Effector CD8-positive, alpha-beta T cell (primary cell): ENCODE results near the gene KCNG3.
"Not testable (repeated sequence)": the region's sequence is repeated elsewhere in the genome, so short reads cannot be mapped to it uniquely, and the experiment has no call there.

Experiments
- DNase-seq: peaks from one replicate; lab custom pipeline; 2025; lab: John Stamatoyannopoulos, UW

Gene KCNG3

DNA sequence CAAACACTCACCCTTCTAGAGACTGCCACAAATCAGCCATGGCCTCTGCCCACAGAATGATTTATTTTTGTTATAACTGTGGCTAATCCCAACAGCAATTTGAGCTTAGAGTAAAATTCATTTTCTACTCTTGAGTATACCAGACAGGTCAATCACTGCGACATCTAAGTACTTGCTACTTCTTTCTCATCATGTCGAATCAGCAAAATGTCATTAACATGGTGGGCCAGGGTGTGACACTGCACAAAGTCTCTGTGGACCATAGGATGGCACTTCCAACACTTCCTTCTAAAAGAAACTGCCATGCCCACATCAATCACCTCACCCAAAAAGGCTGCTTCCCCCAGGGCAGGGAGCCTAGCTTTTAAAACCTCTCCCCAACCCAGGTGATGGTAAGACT, 64.4 kb downstream of the KCNG3 start:
- no peak for DNase-seq

DNA sequence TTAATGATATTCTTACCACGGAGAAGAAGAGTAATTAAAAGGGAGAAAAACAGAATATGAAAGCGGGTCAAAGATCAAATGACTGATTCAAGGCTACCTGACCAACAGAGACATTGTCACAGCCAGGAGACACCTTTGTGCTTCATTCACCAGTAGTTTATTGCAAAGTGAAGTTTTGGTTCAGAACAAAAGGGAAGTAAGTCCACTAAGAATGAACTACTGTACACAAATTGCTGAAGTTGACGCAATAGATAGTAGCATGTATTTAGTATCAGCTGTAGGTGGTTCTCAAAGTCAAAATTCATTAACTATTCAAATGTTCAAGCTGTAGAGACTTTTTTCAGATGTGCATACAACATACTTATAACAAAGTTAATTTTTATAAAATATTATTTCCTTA, 68.1 kb downstream of the KCNG3 start:
- no peak for DNase-seq

GRCh38 chr2:42424033-42424432, 69.7 kb downstream of the KCNG3 start:
- DNase-seq: no peak

GRCh38 chr2:42421601-42422239, 72.1 kb downstream of the KCNG3 start:
- DNase-seq: no peak

DNA sequence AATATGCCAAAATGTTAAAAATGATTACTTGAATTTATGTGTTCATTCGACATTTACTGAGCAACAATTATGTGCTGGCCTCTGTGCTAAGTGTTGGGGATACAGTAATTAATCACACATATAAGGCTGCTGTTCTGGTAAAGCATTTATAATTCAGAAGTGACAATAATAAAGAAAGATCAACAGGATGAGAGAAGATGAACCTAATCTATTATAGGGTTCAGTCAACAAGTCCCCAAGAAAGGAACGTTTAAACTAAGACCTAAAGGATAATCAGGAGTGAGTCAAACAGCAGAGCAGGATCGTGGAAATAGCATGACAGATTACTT, 72.7 kb downstream of the KCNG3 start:
- no peak for DNase-seq

GRCh38 chr2:42414648-42415047, 79.1 kb downstream of the KCNG3 start:
- DNase-seq: no peak

- no peak for DNase-seq
Measured at GRCh38 chr2:42414158-42414557, 79.6 kb downstream of the KCNG3 start.

DNA sequence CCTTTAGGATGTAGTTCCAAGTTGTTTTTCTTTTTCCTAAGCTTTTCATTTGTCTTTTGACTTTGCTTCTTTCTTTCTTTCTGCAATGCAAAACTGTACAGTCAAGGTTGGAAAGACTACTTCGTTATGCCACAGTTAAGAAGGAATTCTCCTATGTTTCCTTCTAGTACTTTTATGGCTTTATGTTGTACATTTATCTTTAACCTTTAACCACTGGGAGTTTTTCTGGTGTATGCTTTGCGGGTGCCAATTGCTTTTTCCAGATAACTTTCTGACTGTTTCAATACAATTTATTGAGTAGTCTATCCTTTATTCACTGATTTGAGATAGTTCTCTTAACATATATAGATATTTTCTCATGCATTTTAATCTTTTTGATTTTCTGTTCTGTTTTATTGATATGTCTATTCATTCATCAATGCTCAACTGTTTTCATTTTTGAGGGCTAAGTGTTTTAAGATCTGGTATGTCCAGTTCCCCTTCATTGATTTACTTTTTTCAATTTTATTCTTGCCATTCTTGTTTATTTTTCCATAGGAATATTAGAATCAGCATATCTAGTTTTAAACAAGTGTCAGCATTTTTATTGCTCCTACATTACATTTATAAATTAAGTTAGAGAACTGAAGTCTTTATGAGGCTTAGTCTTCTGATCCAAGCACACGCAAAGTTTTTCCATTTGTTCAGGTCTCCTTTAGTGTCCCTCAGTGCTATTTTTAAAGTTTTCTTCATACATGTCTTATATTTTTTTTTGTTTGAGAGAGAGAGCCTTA, 82.9 kb downstream of the KCNG3 start:
- DNase-seq: no peak

- no peak for DNase-seq
Measured at GRCh38 chr2:42408009-42408408, 85.8 kb downstream of the KCNG3 start.

GRCh38 chr2:42407476-42407875, 86.3 kb downstream of the KCNG3 start:
- DNase-seq: no peak

DNA sequence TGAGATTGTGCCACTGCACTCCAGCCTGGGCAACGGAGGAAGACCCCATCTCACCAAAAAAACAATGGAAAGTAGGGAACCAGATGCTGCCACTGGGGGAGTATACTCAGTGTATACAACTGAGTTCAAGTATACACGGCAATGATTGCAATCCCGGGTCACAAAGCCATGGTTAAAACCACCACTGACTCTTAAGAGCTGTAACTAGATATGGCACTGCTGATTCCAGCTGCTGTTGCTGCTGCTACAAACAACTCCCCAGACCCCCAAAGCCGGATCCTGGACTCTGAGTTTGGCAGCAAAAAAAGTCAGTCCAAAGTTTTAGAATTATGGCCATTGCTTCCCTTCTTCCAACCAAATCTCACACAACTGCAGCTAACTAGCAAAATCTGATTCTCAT, 89.1 kb downstream of the KCNG3 start:
- no peak for DNase-seq

DNA sequence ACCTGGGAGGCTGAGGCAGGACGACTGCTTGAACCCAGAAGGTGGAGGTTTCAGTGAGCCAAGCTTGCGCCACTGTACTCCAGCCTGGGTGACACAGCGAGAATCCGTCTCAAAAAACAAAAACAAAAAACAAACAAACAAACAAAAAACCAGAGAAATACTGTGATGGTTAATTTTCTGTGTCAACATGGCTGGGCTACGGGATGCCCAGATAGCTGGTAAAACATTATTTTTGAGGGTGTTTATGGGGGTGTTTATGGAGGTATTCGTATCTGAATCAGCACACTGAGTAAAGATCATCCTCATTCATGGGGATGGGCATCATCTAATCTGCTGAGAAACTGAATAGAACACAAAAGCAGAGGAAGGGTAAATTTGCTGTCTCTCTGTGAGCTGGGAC, 92.0 kb downstream of the KCNG3 start:
- DNase-seq: no peak

GRCh38 chr2:42398052-42398451, 95.7 kb downstream of the KCNG3 start:
- DNase-seq: not testable (repeated sequence)

DNA sequence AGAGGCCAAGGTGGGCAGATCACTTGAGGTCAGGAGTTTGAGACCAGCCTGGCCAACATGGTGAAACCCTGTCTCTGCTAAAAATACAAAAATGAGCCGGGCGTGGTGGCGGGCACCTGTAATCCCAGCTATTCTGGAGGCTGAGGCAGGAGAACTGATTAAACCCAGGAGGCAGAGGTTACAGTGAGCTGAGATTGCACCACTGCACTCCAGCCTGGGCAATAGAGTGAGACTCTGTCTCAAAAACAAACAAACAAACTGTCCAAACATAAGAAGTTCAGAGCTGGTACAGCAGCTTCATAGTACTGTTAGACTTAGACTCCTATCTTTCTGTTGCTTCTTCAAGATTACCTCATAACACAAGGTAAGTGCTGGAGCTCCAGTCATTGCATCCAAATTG, 100.5 kb downstream of the KCNG3 start:
- not testable (repeated sequence) for DNase-seq

- DNase-seq: no peak
Measured at GRCh38 chr2:42392191-42392590, 101.6 kb downstream of the KCNG3 start.
